Keratinocyte (primary cell): Measurements from ENCODE around the gene PGAM1. TPM values are rescaled to one million over a fixed set of nuclear protein-coding genes. Genes with fewer than 3 reads are reported as not detected.

Experiments used
- DNase-seq: peaks from one replicate; pipeline ENCODE4 v3.0.0-alpha.2; 2011; ENCODE audit warnings: low read depth, missing footprints, low spot score
- FAIRE-seq: peaks from 2 replicates; lab custom pipeline; 2011; peaks lifted over from hg19 to GRCh38; lab: Jason Lieb, UNC
- H2AFZ ChIP-seq: 2 replicates; pipeline ENCODE4 v1.6.0; 2012; ENCODE audit warnings: low read length, control low read depth, inconsistent platforms; ENCODE audit not compliant: control insufficient read depth
- H3K27ac ChIP-seq: 2 replicates; pipeline ENCODE4 v1.5.1; 2011; ENCODE audit warnings: low read length; ENCODE audit not compliant: control insufficient read depth, insufficient read depth
- H3K27me3 ChIP-seq: 3 replicates; pipeline ENCODE4 v1.6.0; 2011; ENCODE audit warnings: low read length; ENCODE audit not compliant: control insufficient read depth, insufficient read depth; ENCODE audit errors: extremely low read depth
- H3K36me3 ChIP-seq, 2 experiments: 2 replicates in 1 of 2; 3 replicates in 1 of 2; pipeline ENCODE4 v1.5.1; 2011; ENCODE audit warnings: low read length in 2 of 2, mild to moderate bottlenecking in 1 of 2; ENCODE audit not compliant: control insufficient read depth in 2 of 2, insufficient read depth in 2 of 2; ENCODE audit errors: extremely low read depth in 1 of 2
- H3K4me1 ChIP-seq: 3 replicates; pipeline ENCODE4 v1.5.1; 2011; ENCODE audit warnings: low read length; ENCODE audit not compliant: control insufficient read depth, insufficient read depth; ENCODE audit errors: extremely low read depth
- H3K4me2 ChIP-seq: 3 replicates; pipeline ENCODE4 v1.6.0; 2011; ENCODE audit warnings: low read depth, low read length; ENCODE audit not compliant: control insufficient read depth, insufficient read depth; ENCODE audit errors: extremely low read depth
- H3K4me3 ChIP-seq, 3 experiments: fragments of 200-600 bp in 1 of 3; sonication (generic) in 1 of 3; 2 replicates in 2 of 3; 3 replicates in 1 of 3; pipeline ENCODE4 v1.5.1; 2011 to 2016; ENCODE audit warnings: low read length in 3 of 3, mild to moderate bottlenecking in 3 of 3, control low read depth in 2 of 3, inconsistent platforms in 1 of 3, low read depth in 1 of 3, mixed read lengths in 1 of 3, mixed run types in 1 of 3, moderate library complexity in 1 of 3; ENCODE audit not compliant: control insufficient read depth in 2 of 3, insufficient read depth in 2 of 3; ENCODE audit errors: extremely low read depth in 1 of 3
- H3K79me2 ChIP-seq: 2 replicates; pipeline ENCODE4 v1.6.0; 2012; ENCODE audit warnings: low read length; ENCODE audit not compliant: control insufficient read depth, insufficient read depth
- H3K9ac ChIP-seq: 3 replicates; pipeline ENCODE4 v1.6.0; 2011; ENCODE audit warnings: low read length; ENCODE audit not compliant: control insufficient read depth, insufficient read depth; ENCODE audit errors: extremely low read depth
- H3K9me1 ChIP-seq: 3 replicates; pipeline ENCODE4 v1.6.0; 2011; ENCODE audit warnings: low read length; ENCODE audit not compliant: control insufficient read depth, insufficient read depth; ENCODE audit errors: extremely low read depth
- H3K9me3 ChIP-seq: 2 replicates; pipeline ENCODE4 v1.5.1; 2012; ENCODE audit warnings: low read depth, low read length; ENCODE audit not compliant: control insufficient read depth
- H4K20me1 ChIP-seq: 3 replicates; pipeline ENCODE4 v1.6.0; 2011; ENCODE audit warnings: low read length; ENCODE audit not compliant: control insufficient read depth, insufficient read depth; ENCODE audit errors: extremely low read depth
- CTCF ChIP-seq, 3 experiments: IDR thresholded peaks in 1 of 3; conservative IDR thresholded peaks in 1 of 3; optimal IDR thresholded peaks in 1 of 3; 2 replicates in 2 of 3; 3 replicates in 1 of 3; pipeline versions ENCODE3 to v1.5.1; 2011; ENCODE audit warnings: low read length in 3 of 3, mild to moderate bottlenecking in 3 of 3, moderate library complexity in 2 of 3, control low read depth in 1 of 3, inconsistent platforms in 1 of 3; ENCODE audit not compliant: insufficient read depth in 2 of 3; ENCODE audit errors: extremely low read depth in 1 of 3
- EZH2 ChIP-seq: IDR thresholded peaks from one replicate; pipeline ENCODE4 v1.6.1; 2012; ENCODE audit warnings: inconsistent platforms, mild to moderate bottlenecking, low read length, moderate library complexity
- dilution Hi-C: fragments of 300-500 bp; cut with MboI; formaldehyde crosslinking; loops from one replicate; pipeline ENCODE4 v1.7.0; 2020; ENCODE audit warnings: low sequenced_read_pairs; ENCODE audit not compliant: extremely low pct_ligation_motif_present
- polyA plus RNA-seq, 5 experiments: library from polyadenylated mRNA; depleted of rRNA in 3 of 5; stranded (reverse) in 3 of 5; stranded (forward) in 1 of 5; unstranded in 1 of 5; fragments of >200 nt; gene quantifications; 1 replicate in 1 of 5; 2 replicates in 3 of 5; 3 replicates in 1 of 5; pipeline versions ENCODE4 v1.2.1 to v1.2.3, GENCODE V29; 2011 to 2012; ENCODE audit warnings: missing spikeins in 2 of 5, low read depth in 1 of 5, low replicate concordance in 1 of 5

Gene PGAM1
- polyA plus RNA-seq, 1 donor (not counting 4 experiments of a cell fraction or from before 2014, with no cell fraction given): 624 TPM

- no peaks in the 10 kb centered on the region for H3K36me3 ChIP-seq
- peaks cover 34% of the 10 kb centered on the region for H3K4me1 ChIP-seq
- no peak overlapping the region for H3K4me3 ChIP-seq
- dilution Hi-C loops: no loop called here
- FAIRE-seq: no peak
- no peaks in the 10 kb centered on the region for H3K9me3 ChIP-seq
- no peaks in the 10 kb centered on the region for H3K9me1 ChIP-seq
- H4K20me1 ChIP-seq: no peaks in the 10 kb centered on the region
- H3K79me2 ChIP-seq: no peaks in the 10 kb centered on the region
- H2AFZ ChIP-seq: peak overlapping the region; percentile 32
- H3K27me3 ChIP-seq: no peaks in the 10 kb centered on the region
- TF ChIP-seq EZH2 (no peak), CTCF (optimal IDR thresholded peaks at IDR 0.05 in 1 of 3, IDR thresholded peaks at IDR 0.05 in 1 of 3, conservative IDR thresholded peaks at IDR 0.05 in 1 of 3; ENCODE audit: extremely low read depth in 1 of 3, insufficient read depth in 2 of 3, low read length in 3 of 3) (no peak)
- no peak overlapping the region for H3K9ac ChIP-seq
- DNase-seq: no peak
- H3K4me2 ChIP-seq: no peak overlapping the region
- H3K27ac ChIP-seq: no peak overlapping the region
These were observed 17.4 kb upstream of the PGAM1 start for GRCh38 chr10:97408496-97408992.

DNA sequence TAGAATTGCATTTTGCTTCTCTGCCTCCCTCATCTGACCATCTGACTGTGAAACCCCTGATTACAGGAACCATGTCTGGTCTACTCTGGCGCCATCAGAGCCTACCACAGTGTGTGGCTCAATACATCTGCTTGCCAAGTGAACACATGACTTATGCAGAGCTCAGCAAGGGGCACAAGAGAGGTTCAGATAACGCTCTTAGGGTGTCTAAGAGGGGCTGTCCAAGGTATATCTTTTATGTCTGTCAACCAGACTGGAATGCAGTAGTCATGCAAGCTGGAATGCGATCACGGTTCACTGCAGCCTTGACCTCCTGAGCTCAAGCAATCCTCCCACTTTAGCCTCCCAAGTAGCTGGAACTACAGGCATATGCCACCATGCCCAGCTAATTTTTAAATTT, 14.6 kb upstream of the PGAM1 start:
- no peaks in the 10 kb centered on the region for H4K20me1 ChIP-seq
- peaks cover 45% of the 10 kb centered on the region for H3K4me1 ChIP-seq
- no peaks in the 10 kb centered on the region for H3K9me1 ChIP-seq
- TF ChIP-seq CTCF (optimal IDR thresholded peaks at IDR 0.05 in 1 of 3, IDR thresholded peaks at IDR 0.05 in 1 of 3, conservative IDR thresholded peaks at IDR 0.05 in 1 of 3; ENCODE audit: extremely low read depth in 1 of 3, insufficient read depth in 2 of 3, low read length in 3 of 3) (no peak), EZH2 (no peak)
- no peaks in the 10 kb centered on the region for H3K9me3 ChIP-seq
- no peak overlapping the region for H3K4me3 ChIP-seq
- no peak overlapping the region for H3K4me2 ChIP-seq
- FAIRE-seq: no peak
- no peak overlapping the region for H3K9ac ChIP-seq
- H3K79me2 ChIP-seq: no peaks in the 10 kb centered on the region
- no peaks in the 10 kb centered on the region for H3K36me3 ChIP-seq
- H3K27ac ChIP-seq: no peak overlapping the region
- no peak for DNase-seq
- H2AFZ ChIP-seq: no peak overlapping the region
- H3K27me3 ChIP-seq: no peaks in the 10 kb centered on the region
- dilution Hi-C loops: no loop called here
